ENCODE data around the gene MYO18A. TPM values are rescaled to one million over a fixed set of nuclear protein-coding genes. Genes with fewer than 3 reads are reported as not detected.

The MYO18A gene
- total and polyA plus RNA-seq, 10 of the 15 experiments (the other 5 are each of a cell fraction or from before 2014, with no cell fraction given): 2.9 to 66.0 (median 24.5) TPM

DNA sequence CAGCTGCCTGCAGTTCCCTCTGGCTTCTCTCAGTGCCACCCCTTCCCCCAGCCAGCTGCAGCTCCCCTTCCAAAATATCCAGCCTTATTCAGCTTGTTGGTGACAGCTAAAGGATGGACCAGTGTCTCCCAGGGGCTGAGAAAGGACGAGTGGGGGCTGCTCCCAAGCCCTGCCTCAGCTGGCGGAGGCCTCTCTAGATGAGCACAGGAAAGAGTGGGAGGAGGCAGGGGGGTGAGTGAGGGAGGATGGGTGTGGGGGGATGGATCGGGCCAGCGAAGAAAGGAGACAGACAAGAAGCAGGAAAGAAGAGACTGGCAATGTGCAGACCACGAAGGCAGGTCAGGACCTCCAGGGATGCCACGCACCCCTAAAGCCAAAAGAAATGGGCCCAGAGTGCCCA is 119.7 kb downstream of the MYO18A start:
- Histone ChIP-seq H3K79me2 (ENCODE audit: control insufficient read depth, insufficient read depth, low read length) (no peaks in the 10 kb centered on the region), H3K4me2 (ENCODE audit: control insufficient read depth, insufficient read depth) (no peak overlapping the region), H3K4me3 (no peak overlapping the region), H3K36me3 (ENCODE audit: control insufficient read depth in 2 of 2, insufficient read depth in 2 of 2, low read length in 1 of 2) (no peaks in the 10 kb centered on the region), H3K9ac (ENCODE audit: control insufficient read depth, insufficient read depth, low read length) (no peak overlapping the region), H3K9me3 (replicated peaks; ENCODE audit: control insufficient read depth, insufficient read depth, low read length) (no peaks in the 10 kb centered on the region), H2AFZ (ENCODE audit: control insufficient read depth, low read depth, low read length) (no peak overlapping the region), H3K4me1 (ENCODE audit: control insufficient read depth, insufficient read depth, low read length) (no peaks in the 10 kb centered on the region), H3K27ac (ENCODE audit: control insufficient read depth, insufficient read depth) (no peak overlapping the region), H3K27me3 (replicated peaks in 1 of 2; ENCODE audit: control insufficient read depth in 2 of 2, insufficient read depth in 2 of 2, low read length in 1 of 2) (no peaks in the 10 kb centered on the region; a peak in 1 of 4 replicates), H4K20me1 (ENCODE audit: control insufficient read depth, insufficient read depth) (no peaks in the 10 kb centered on the region)
- SMC1A ChIA-PET (ENCODE audit: uncharacterized antibody, unreplicated experiment): interaction anchor here (1.6 kb wide), 1 partner anchor 95 kb away, joined by 4 read pairs; no protein-coding TSS in a partner anchor
- in situ Hi-C loops (cut with MboI) (no loop called here), intact Hi-C loops (cut with micrococcal nuclease; ENCODE audit: unreplicated experiment) (no loop called here)
- no TSS peak for BruUV-seq (replicated peaks)
- TF ChIP-seq MXI1 (IDR thresholded peaks at IDR 0.05; ENCODE audit: low read depth, low read length): no peak
- TF ChIP-seq SPI1 (IDR thresholded peaks at IDR 0.05; ENCODE audit: borderline replicate concordance, insufficient read depth, low read depth, low read length): no peak
- no peak for TF ChIP-seq JUND (IDR thresholded peaks at IDR 0.05; ENCODE audit: low read depth, low read length)
- no peak for TF ChIP-seq PAX5 (IDR thresholded peaks at IDR 0.05; ENCODE audit: borderline replicate concordance, low read depth, low read length)
- no peak for TF ChIP-seq NFXL1 (IDR thresholded peaks at IDR 0.05; ENCODE audit: borderline replicate concordance)
- TF ChIP-seq, protein P1, sequence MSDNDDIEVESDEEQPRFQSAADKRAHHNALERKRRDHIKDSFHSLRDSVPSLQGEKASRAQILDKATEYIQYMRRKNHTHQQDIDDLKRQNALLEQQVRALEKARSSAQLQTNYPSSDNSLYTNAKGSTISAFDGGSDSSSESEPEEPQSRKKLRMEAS (IDR thresholded peaks at IDR 0.05; ENCODE audit: low read depth, low read length): no peak
- TF ChIP-seq IKZF1 (conservative IDR thresholded peaks at IDR 0.05): no peak
- no peak for TF ChIP-seq MYB (IDR thresholded peaks at IDR 0.05; ENCODE audit: borderline replicate concordance, low read depth, low read length)
- TF ChIP-seq SUZ12 (IDR thresholded peaks at IDR 0.05; ENCODE audit: unreplicated experiment): no peak
- TF ChIP-seq STAT3 (IDR thresholded peaks at IDR 0.05; ENCODE audit: low read depth, low read length): no peak
- TF ChIP-seq KAT2A (conservative IDR thresholded peaks at IDR 0.05; ENCODE audit: control insufficient read depth, low read depth, low read length): no peak
- TF ChIP-seq SP1 (IDR thresholded peaks at IDR 0.05; ENCODE audit: low read depth, low read length): no peak
- TF ChIP-seq E2F8 (IDR thresholded peaks at IDR 0.05; ENCODE audit: low read depth, partially characterized antibody): no peak
- TF ChIP-seq CREB1 (IDR thresholded peaks at IDR 0.05; ENCODE audit: low read depth): no peak
- no peak for TF ChIP-seq EP300 (IDR thresholded peaks at IDR 0.05; ENCODE audit: borderline replicate concordance in 1 of 2, control insufficient read depth in 1 of 2, low read depth in 2 of 2, low read length in 2 of 2)
- TF ChIP-seq TCF12 (IDR thresholded peaks at IDR 0.05; ENCODE audit: low read depth, low read length): no peak
- TF ChIP-seq BACH1 (IDR thresholded peaks at IDR 0.05; ENCODE audit: borderline replicate concordance): no peak
- no peak for TF ChIP-seq SRF (IDR thresholded peaks at IDR 0.05; ENCODE audit: low read depth in 2 of 2, low read length in 2 of 2)
- RAD21 ChIA-PET (ENCODE audit: unreplicated experiment): interaction anchor here (0.7 to 1.1 kb wide), 2 partner anchors 12 to 57 kb away, joined by 3 read pairs; no protein-coding TSS in a partner anchor
- POLR2A ChIA-PET: no interaction called here
- ATAC-seq (no peak), DNase-seq (ENCODE audit: low read depth, low spot score) (no peak), FAIRE-seq (no peak)
- 60% methylated on average over 5 of the region's 6 CpGs for WGBS (ENCODE audit: insufficient coverage, insufficient replicate concordance, low lambda C conversion rate, missing lambda C conversion rate)
- CTCF ChIA-PET: interaction anchor here (1.0 kb wide), 1 partner anchor 95 kb away, joined by 3 read pairs; no protein-coding TSS in a partner anchor

Measured in GM12878 (cell line).